DOHH2 (cell line): ENCODE data around the gene CDC123.

ENCODE experiments used
- EZH2phosphoT487 ChIP-seq: fragments of 200-600 bp; sonication (generic); IDR thresholded peaks from 2 replicates; pipeline ENCODE4 v1.6.1; 2017; ENCODE audit warnings: borderline replicate concordance, mild to moderate bottlenecking, antibody characterized with exemption, low read length, moderate library complexity, mixed read lengths
- TF ChIP-seq, protein P1 (sequence below): fragments of 200-600 bp; sonication (generic); IDR thresholded peaks from one replicate; pipeline ENCODE4 v1.5.1; 2014; ENCODE audit warnings: antibody characterized with exemption, mild to moderate bottlenecking, low read depth, low read length; ENCODE audit not compliant: poor library complexity, severe bottlenecking

DNA sequence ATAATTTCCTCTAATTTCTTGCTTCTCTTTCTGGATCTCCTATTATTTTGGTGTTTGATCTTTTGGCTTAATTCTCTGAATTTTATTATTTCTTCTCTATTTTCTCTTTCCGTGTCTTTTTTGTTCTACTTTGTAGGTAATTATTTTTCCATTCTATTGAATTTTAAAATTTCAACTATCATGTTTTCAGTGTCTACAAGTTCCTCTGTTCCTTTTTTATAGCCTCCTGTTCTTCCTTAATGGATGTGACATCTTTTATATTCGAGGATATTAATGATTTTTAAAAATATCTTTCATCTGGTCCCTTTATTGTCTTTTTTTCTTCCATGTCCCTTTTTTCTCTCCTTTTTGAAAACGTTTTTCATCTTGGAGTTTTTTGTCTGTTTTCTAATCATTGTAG is 11.1 kb downstream of the CDC123 start:
- TF ChIP-seq, protein P1, sequence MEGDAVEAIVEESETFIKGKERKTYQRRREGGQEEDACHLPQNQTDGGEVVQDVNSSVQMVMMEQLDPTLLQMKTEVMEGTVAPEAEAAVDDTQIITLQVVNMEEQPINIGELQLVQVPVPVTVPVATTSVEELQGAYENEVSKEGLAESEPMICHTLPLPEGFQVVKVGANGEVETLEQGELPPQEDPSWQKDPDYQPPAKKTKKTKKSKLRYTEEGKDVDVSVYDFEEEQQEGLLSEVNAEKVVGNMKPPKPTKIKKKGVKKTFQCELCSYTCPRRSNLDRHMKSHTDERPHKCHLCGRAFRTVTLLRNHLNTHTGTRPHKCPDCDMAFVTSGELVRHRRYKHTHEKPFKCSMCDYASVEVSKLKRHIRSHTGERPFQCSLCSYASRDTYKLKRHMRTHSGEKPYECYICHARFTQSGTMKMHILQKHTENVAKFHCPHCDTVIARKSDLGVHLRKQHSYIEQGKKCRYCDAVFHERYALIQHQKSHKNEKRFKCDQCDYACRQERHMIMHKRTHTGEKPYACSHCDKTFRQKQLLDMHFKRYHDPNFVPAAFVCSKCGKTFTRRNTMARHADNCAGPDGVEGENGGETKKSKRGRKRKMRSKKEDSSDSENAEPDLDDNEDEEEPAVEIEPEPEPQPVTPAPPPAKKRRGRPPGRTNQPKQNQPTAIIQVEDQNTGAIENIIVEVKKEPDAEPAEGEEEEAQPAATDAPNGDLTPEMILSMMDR, result no peak
- TF ChIP-seq EZH2phosphoT487, result no peak
